Activated CD4-positive, alpha-beta T cell treated with anti-CD3 and anti-CD28 coated beads, Interleukin-2, amount 50 U/mL, for 48 hours (primary cell): ENCODE measurements around the gene RABGAP1L.
"Not testable (repeated sequence)": the region's sequence is repeated elsewhere in the genome, so short reads cannot be mapped to it uniquely, and the experiment has no call there.

ENCODE experiments used
- DNase-seq, 2 experiments: peaks; one replicate each; pipeline ENCODE4 v3.0.0-alpha.2; 2020

The RABGAP1L gene

DNA sequence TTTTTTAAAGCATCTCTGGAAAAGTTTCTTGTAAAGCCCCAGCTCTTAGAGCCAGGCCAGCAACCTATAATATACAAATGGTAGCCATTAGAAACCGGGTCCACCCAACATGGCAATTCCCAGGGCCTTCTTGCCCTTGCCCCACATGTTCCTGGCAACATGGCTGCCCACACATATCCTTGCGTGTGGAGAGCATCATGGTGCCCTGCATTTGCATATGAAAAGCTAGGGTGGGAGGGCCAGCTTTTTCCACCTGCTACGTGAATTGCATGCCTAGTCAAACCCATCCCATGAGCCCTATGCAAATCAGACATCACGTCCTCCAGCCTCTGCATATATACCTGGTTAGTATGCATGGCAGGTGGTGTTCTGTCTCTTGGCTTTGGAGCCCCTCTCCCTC, 88.2 kb downstream of the RABGAP1L start:
- no peak for DNase-seq

- DNase-seq: no peak
Observed at GRCh38 chr1:174248041-174248440, 88.7 kb downstream of the RABGAP1L start.

DNA sequence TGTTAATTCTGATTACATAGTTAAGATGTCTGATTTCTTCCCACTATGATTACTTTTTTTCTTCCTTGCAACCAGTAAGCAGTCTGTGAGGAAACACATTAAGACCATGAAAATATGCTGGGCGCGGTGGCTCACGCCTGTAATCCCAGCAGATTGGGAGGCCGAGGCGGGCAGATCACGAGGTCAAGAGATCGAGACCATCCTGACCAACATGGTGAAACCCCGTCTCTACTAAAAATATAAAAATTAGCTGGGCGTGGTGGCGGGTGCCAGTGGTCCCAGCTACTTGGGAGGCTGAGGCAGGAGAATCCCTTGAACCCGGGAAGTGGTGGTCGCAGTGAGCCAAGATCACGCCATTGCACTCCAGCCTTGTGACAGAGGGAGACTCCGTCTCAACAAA, 97.1 kb downstream of the RABGAP1L start:
- not testable (repeated sequence) for DNase-seq

DNA sequence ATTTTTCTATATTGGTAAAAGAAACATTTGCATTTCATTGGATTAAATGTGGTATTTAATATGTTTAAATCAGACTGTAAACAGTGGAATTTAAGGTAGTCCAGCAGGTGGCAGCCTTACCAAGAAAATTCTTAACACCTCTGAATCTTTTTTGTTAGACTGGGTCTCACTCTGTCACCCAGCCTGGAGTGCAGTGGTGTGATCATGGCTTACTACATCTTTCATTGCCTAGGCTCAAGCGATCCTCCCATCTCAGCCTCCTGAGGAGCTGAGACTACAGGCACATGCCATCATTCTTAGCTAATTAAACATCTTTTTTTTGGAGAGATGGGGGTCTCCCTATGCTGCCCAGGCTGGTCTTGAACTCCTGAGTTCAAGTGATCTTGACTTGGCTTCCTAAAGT, 98.8 kb downstream of the RABGAP1L start:
- peak; percentile 41 to 54 for DNase-seq

DNA sequence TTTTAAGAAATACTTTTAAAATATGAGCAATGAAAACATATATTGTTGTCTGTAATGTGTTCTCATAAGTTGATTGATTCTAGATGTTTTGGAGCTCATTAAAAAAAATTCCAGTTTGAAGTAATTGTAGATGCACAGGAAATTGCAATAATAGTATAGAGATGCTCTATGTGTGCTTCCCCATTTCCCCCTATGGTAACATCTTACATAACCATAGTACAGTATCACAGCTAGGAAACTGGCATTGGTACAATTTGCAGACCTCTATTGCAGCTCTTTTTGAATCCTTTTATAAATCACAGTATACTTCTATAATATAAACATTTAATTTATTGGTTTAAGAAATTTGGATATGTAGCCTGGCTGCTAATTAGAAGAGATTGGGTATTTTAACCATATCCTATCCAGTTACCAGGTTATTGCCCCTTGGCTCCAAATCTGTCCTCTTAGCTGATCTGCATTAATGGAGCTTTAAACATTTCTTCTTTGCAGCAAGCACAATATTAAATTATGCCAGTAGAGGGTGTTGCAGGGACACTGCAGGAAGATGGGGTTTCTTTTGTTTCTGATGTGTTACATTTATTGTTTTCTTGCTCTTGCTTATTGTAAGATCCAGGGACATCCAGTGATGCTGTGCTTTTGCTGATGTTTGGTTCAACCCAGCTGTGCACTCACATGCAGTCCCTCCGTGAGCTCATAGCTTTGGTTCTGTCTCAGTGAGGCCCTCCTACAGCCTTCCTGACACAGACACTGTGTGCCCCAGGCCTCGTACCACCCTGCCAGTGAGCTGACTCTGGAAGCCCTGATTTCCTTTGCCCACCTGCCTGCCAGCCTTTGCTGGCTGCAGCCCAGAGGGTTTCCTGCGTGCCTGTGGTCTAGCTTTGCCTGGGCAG, 103.3 kb downstream of the RABGAP1L start:
- DNase-seq: no peak

GRCh38 chr1:174265282-174265681, 106.0 kb downstream of the RABGAP1L start:
- DNase-seq: no peak

- DNase-seq: no peak
Observed at GRCh38 chr1:174266476-174266875, 107.2 kb downstream of the RABGAP1L start.

GRCh38 chr1:174266991-174267612, 107.8 kb downstream of the RABGAP1L start:
- DNase-seq: no peak

DNA sequence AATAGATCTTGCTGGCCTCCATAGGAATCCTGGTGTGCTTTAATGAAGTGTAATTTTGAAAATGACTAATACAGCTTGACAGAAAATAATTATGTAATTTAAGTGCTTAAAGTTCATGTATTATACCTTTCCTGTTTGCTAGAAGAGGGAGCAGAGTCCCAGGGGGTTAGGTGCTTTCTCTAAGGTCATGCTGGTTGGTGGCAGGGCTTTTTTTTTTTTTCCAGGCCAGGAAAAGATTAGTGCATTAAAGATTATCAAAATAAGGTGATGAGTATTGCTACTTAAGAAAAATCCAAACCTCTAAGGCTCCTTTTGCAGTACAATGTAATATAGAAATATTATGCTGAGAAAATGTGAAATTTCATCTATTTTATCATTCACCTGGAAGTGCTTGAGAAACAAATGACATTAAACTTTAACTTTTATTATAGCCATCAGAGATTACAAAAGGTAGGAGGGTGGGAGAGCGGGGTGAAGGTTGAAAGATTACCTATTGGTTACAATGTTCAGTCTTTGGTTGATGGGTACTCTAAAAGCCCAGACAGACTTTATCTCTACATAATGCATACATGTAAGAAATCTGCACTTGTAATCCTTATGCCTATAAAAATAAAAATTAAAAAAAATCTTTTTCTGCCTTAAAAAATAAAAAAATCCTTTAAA, 110.8 kb downstream of the RABGAP1L start:
- no peak for DNase-seq

- no peak for DNase-seq
Observed at GRCh38 chr1:174273190-174273589, 113.9 kb downstream of the RABGAP1L start.

DNA sequence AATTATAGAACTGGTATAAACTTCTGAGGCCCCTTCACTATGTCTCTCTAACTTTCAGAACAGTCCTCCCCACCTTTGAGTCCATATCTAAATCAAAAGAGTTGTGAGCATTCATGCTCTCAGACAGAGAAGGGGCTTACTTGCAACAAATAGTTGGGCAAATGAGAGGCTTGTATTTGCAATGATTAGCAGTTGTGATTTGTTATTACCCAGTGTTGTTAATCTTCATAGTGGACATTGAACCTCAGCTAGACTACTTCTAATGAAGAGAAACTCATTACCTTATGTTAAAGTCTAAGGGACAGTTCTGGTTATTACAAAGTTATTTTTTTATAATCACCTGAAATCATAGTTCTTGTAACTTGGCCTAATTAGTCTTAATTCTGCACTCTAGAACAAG, 114.5 kb downstream of the RABGAP1L start:
- no peak for DNase-seq

GRCh38 chr1:174274452-174274851, 115.1 kb downstream of the RABGAP1L start:
- DNase-seq: no peak

DNA sequence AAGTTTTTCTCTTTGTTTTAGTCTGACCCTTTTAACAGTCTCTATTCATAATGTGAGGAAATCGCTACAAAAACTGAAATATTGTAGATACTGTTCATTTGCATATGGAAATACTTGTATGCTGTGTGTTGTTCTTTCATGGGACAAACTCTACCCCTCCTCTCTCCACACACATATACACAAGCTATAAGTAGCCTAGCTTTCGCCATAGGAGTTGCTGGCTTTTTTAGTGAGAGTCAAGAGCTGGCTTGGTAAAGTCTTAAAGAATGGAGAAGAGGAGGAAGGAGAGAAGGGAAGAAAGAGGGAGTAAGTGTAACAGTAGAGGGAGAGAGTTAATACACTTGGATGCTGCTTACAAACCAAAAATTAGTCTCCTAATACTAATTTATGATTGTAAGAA, 115.6 kb downstream of the RABGAP1L start:
- DNase-seq: no peak

- DNase-seq: no peak
Observed at GRCh38 chr1:174276087-174276486, 116.8 kb downstream of the RABGAP1L start.

GRCh38 chr1:174284052-174284451, 124.7 kb downstream of the RABGAP1L start:
- DNase-seq: no peak

- DNase-seq: no peak
Observed at GRCh38 chr1:174286042-174286441, 126.7 kb downstream of the RABGAP1L start.

DNA sequence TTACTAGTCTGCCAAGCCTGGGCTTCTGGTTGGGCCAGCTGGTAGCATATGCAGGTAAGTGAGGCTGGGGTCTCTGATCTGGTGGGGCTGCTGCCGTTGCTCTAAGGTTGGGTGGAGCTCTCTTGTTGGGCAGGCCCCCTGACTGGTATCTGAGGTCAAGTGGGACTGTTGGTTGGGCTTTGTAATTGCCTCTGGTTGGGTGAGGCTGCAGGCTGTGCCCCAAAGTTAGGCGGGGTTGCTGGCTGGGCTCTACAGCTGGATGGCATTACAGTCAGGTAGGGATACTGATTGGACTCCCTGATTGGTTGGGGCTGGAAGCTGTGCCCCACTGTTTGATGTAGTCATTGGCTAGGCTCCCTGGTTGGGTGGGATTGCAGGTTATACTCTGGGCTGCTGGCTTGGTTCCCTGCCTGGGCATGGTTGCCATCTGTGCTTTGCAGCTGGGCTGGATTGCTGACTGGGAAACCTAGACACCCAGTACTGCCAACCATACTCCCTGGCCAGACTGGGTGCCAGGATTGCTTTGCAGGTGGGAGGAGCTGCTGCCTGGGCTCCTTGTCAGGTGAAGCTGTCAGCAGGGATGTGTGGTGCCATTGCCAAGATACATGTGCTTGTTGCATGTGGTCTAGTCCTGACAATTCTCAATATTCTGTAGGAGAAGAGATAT, 130.5 kb downstream of the RABGAP1L start:
- no peak for DNase-seq

DNA sequence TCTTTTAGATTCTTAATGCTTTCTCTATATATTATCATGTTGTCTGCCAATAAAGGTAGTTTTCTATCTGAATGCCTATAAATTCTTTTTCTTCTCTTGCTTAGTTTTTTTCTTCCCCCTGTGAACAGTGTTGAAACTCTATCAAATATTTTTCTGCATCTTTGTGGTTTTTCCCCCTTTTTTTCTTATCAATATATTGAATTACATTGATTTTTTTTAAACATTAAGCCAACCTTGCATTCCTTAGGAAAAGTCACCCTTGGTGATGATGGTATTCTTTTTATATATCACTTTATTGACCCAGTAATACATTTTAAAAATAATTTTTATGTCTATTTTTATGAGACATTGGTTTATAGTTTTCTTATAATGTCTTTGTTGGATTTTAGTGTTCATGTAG, 131.7 kb downstream of the RABGAP1L start:
- DNase-seq: no peak

- no peak for DNase-seq
Observed at GRCh38 chr1:174296309-174296708, 137.0 kb downstream of the RABGAP1L start.

GRCh38 chr1:174297351-174297750, 138.0 kb downstream of the RABGAP1L start:
- DNase-seq: no peak

DNA sequence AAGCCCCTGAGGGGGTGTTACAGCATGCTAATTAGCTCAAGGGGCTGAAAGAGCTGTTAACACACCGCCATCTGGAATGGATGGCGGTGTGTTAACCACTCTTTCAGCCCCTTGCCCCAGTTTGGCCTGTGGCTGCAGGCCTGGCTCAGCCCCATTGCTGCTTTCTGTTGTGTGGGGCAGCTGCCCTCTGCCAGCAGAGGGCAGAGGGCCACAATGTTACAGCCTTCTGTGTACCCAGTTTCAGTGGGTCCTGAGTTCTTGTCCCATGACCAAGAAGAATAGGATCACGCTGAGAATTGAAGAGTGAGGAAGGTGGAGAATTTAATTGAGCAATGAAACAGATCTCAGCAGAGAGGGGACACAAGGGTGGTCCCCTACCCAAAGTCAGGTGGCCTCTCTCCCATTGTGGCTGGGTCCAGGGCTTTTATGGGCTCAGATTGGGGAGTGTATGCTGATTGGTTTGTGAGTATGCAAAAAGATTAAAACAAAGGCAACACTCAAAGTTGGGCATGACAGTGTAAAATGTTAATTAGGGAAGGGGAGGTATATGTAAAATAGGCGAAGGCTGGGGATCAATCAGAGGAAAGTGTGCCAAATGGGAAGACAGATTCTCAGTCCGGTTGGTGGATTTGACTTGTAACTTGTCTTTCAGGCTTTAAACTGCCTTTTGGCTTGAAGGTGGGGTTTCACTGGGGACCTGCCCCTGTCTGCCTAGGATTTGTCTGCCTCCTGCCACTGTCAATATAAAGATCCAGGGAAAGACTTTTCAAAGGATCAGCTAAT, 142.2 kb downstream of the RABGAP1L start:
- no peak for DNase-seq

GRCh38 chr1:174308604-174309003, 149.3 kb downstream of the RABGAP1L start:
- no peak for DNase-seq
